Spleen (tissue), 11 donors: ENCODE measurements around the gene MFAP5. TPM values are rescaled to one million over a fixed set of nuclear protein-coding genes. Genes with fewer than 3 reads are reported as not detected.

Experiments used
- DNase-seq: peaks from one replicate; pipeline ENCODE4 v3.0.0-alpha.2; 2020
- H3K27ac ChIP-seq, 8 donors: fragments of 200-600 bp; sonication (generic) in 7 of 8; 1 replicate in 4 of 8; 2 replicates in 4 of 8; pipeline versions ENCODE4 v1.5.0 to v1.8.0; 2016 to 2021; ENCODE audit warnings: inconsistent platforms in 4 of 8, mild to moderate bottlenecking in 4 of 8, moderate library complexity in 1 of 8
- H3K27me3 ChIP-seq, 7 donors: fragments of 200-600 bp; sonication (generic) in 6 of 7; replicated peaks in 1 of 7; 1 replicate in 4 of 7; 2 replicates in 3 of 7; pipeline versions ENCODE4 v1.5.0 to v1.8.0; 2016 to 2021; ENCODE audit warnings: inconsistent platforms in 3 of 7, mild to moderate bottlenecking in 1 of 7
- H3K36me3 ChIP-seq, 6 donors: fragments of 200-600 bp; sonication (generic) in 5 of 6; 1 replicate in 4 of 6; 2 replicates in 2 of 6; pipeline versions ENCODE4 v1.5.0 to v1.8.0; 2016 to 2021; ENCODE audit warnings: inconsistent platforms in 2 of 6
- H3K4me1 ChIP-seq, 6 donors: fragments of 200-600 bp; sonication (generic) in 5 of 6; 1 replicate in 3 of 6; 2 replicates in 3 of 6; pipeline versions ENCODE4 v1.5.0 to v1.8.0; 2016 to 2021; ENCODE audit warnings: inconsistent platforms in 3 of 6
- H3K4me3 ChIP-seq, 8 donors: fragments of 200-600 bp; sonication (generic) in 7 of 8; 1 replicate in 4 of 8; 2 replicates in 4 of 8; pipeline versions ENCODE4 v1.5.0 to v1.8.0; 2016 to 2021; ENCODE audit warnings: inconsistent platforms in 4 of 8, mild to moderate bottlenecking in 4 of 8, moderate library complexity in 2 of 8
- H3K9me3 ChIP-seq, 8 donors: fragments of 200-600 bp; sonication (generic) in 7 of 8; 1 replicate in 4 of 8; 2 replicates in 4 of 8; pipeline versions ENCODE4 v1.5.0 to v1.8.0; 2016 to 2021; ENCODE audit warnings: inconsistent platforms in 4 of 8
- POLR2A ChIP-seq, 3 donors: fragments of 450-650 bp; IDR thresholded peaks; one replicate each; pipeline ENCODE4 v1.5.1; 2017; ENCODE audit warnings: antibody characterized with exemption in 3 of 3, mild to moderate bottlenecking in 1 of 3
- POLR2AphosphoS5 ChIP-seq, 3 donors: sonication (generic); formaldehyde crosslinking; IDR thresholded peaks; one replicate each; pipeline ENCODE4 v1.5.1; 2017; ENCODE audit warnings: antibody characterized with exemption in 3 of 3
- WGBS, 5 donors: extraction: QIAGEN DNeasy Blood & Tissue Kit in 3 of 5; methylation state at CpG; one replicate each; pipeline versions ENCODE4 v1.1.5 to v1.1.7; 2013 to 2018; 5-methylcytosine and 5-hydroxymethylcytosine counted together
- intact Hi-C: fragments of 100-400 bp; cut with DNase I; formaldehyde crosslinking; loops from one replicate; pipeline ENCODE4 v1.15.0; 2023; ENCODE audit warnings: low total_unique reads
- polyA plus RNA-seq, 3 donors: library from polyadenylated mRNA; stranded (reverse); fragments of 200-250 nt; gene quantifications; one replicate each; pipeline ENCODE4 v1.2.1, GENCODE V29; 2013
- total RNA-seq, 7 donors: library from RNA; depleted of rRNA in 3 of 7; stranded (reverse); fragments of >200 nt in 3 of 7; fragmentation: NEBNext Ultra II Directional in 4 of 7; extraction: Animal tissue kit (Norgen Biotek cat#: 25700) in 4 of 7; gene quantifications; one replicate each; pipeline versions ENCODE4 v1.1.0 to v1.2.1, GENCODE V29; 2016 to 2021
- TF ChIP-seq, protein P1 (sequence below), 11 experiments: fragments of 200-600 bp in 7 of 11; fragments of 450-650 bp in 4 of 11; sonication (generic) in 4 of 11; IDR thresholded peaks in 8 of 11; conservative IDR thresholded peaks in 3 of 11; 1 replicate in 7 of 11; 2 replicates in 4 of 11; pipeline versions ENCODE4 v1.4.0 to v1.8.0; 2016 to 2021; ENCODE audit warnings: antibody characterized with exemption in 11 of 11, inconsistent platforms in 4 of 11, mild to moderate bottlenecking in 1 of 11
- donor health status: healthy with polysubstance abuse.
- donor health status: DM: no; HTN: no; CAD: no; lungs with moderate emphysema.
- donor health status: DM: no; HTN: no; CAD: no.
- donor health status: Bipolar disorder and iron deficiency.
- donor health status: healthy.
- donor health status: DM: no; HTN: no; CAD: no.
- donor health status: DM: yes; HTN: yes; CAD: no.

The MFAP5 gene
- total and polyA plus RNA-seq, 10 donors: 0.57 to 14.3 (median 3.3) TPM

DNA sequence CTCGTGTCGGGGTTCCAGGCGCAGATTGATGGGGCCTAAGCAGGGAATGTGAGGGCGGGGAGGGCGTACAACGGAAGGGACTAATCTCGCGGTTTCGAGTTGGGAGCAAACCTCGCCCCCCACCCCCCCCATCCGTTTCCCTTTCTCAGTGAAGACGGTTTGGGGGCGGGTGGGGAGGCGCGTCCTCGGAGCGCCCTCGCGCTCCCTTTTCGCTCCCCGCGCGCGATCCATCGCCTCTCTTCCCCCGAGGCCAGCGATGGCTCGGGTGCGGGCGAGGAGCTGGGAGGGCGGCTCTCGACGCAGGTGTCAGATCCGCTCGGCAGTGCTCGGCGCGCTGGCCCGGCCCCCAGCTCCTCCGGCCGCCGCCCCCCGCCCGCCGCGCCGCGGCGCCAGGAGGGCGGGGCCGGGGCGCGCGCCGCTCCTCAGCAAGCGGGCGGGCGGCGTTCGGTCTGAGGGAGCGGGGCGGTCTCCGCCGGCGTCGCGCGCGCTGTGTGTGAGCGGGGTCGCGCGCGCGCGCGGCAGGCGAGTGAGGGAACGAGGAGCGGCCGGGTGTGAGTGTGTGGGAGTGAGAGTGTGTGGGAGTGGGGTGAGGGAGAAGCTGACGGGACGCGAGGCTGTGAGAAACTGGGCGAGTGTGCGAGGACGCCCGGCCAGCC lies 35.0 kb upstream of the MFAP5 start, which contains the start of gene RIMKLB:
Gene RIMKLB, plus strand, starts transcription at position 516 of the 656 bp plus-strand sequence. CDS start 15,876 bp downstream, outside the sequence.
- peak within 1 kb of the TSS; percentile 81 to 97 (median 86) for H3K4me3 ChIP-seq
- peak within 1 kb of the TSS; percentile 80 to 96 (median 90) for H3K27ac ChIP-seq
- 0 to 2% (median 0%) methylated on average over 37 to 88 of the region's 88 CpGs for WGBS, 5 donors
- peak; percentile 95 for DNase-seq
- intact Hi-C loops: no loop called here
- peak; percentile 62 to 79 (median 77) for TF ChIP-seq POLR2AphosphoS5 (IDR thresholded peaks at IDR 0.05)
- TF ChIP-seq, protein P1, sequence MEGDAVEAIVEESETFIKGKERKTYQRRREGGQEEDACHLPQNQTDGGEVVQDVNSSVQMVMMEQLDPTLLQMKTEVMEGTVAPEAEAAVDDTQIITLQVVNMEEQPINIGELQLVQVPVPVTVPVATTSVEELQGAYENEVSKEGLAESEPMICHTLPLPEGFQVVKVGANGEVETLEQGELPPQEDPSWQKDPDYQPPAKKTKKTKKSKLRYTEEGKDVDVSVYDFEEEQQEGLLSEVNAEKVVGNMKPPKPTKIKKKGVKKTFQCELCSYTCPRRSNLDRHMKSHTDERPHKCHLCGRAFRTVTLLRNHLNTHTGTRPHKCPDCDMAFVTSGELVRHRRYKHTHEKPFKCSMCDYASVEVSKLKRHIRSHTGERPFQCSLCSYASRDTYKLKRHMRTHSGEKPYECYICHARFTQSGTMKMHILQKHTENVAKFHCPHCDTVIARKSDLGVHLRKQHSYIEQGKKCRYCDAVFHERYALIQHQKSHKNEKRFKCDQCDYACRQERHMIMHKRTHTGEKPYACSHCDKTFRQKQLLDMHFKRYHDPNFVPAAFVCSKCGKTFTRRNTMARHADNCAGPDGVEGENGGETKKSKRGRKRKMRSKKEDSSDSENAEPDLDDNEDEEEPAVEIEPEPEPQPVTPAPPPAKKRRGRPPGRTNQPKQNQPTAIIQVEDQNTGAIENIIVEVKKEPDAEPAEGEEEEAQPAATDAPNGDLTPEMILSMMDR (IDR thresholded peaks at IDR 0.05 in 8 of 11, conservative IDR thresholded peaks at IDR 0.05 in 3 of 11): no peak
- H3K36me3 ChIP-seq: no peaks in the 10 kb centered on the region
- peaks cover 6 to 54% (median 33%) of the 10 kb centered on the region in 6 donors for H3K4me1 ChIP-seq
- H3K27me3 ChIP-seq: peaks cover 0 to 4% (median 0%) of the 10 kb centered on the region in 7 donors
- H3K9me3 ChIP-seq: no peaks in the 10 kb centered on the region

DNA sequence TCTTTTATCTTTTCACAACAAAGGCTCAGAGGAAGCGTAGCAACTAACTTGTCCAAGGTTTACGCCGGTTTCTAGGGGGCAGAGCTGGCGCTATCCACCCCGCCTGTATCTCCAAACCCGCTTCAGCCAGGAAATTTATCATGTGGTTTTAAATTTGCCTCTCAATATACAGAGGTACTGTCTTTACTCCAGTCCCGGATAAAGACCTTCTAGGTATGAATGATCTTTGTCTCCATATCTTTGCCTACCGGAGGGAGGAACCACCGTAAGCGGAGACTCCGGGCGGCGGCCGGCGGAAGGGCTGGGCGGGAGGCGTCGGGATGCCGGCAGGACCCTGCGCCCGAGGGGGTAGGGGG lies 34.5 kb upstream of the MFAP5 start:
- H3K36me3 ChIP-seq: no peaks in the 10 kb centered on the region
- peaks cover 6 to 56% (median 35%) of the 10 kb centered on the region in 6 donors for H3K4me1 ChIP-seq
- H3K27me3 ChIP-seq: peaks cover 0 to 4% (median 0%) of the 10 kb centered on the region in 7 donors
- no peak for TF ChIP-seq POLR2A (IDR thresholded peaks at IDR 0.05)
- no peak for TF ChIP-seq POLR2AphosphoS5 (IDR thresholded peaks at IDR 0.05)
- DNase-seq: peak; percentile 90
- 0 to 1% (median 1%) methylated on average over 21 of the region's 21 CpGs for WGBS, 5 donors
- intact Hi-C loops: no loop called here
- H3K9me3 ChIP-seq: no peaks in the 10 kb centered on the region
- H3K4me3 ChIP-seq: peak overlapping the region; percentile 68 to 97 (median 85)
- H3K27ac ChIP-seq: peak overlapping the region; percentile 8 to 96 (median 90)

DNA sequence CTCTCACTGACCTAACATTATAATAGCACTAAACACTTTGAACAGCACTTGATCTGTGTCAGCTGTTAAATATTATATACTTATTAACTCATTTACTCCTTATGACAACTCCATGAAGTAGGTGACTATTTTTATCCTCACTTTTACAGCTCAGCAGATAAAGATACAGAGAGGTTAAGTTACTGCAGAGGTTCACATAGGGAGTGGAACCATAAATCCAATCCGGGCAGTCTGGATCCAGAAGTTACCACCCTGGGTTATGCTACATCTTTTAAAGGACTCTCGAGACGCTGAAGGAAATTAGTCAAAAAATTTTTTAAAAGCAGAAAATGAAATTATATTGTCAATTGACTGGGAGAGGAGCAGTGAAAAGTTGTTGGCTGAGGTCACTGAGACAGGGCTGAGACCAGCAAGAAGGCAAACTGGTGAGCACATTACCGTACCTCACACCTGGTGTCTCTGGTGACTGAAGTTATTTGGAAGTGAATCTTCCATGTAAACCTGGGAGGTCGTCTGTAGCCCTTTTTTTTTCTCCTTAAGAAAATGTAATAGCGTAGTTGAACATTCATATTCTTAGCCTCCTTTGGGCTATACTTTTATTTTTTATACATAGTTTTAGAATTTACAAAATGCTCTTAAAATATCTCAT lies 33.9 kb upstream of the MFAP5 start:
- Histone ChIP-seq H3K27ac (peak overlapping the region; percentile 8 to 96 (median 90)), H3K9me3 (no peaks in the 10 kb centered on the region), H3K27me3 (peaks cover 0 to 4% (median 0%) of the 10 kb centered on the region in 7 donors), H3K4me3 (peak overlapping the region in 6 of 8 donors; percentile 81 to 97 (median 86)), H3K36me3 (no peaks in the 10 kb centered on the region), H3K4me1 (peaks cover 6 to 56% (median 35%) of the 10 kb centered on the region in 6 donors)
- no peak for DNase-seq
- TF ChIP-seq POLR2A (IDR thresholded peaks at IDR 0.05) (no peak), POLR2AphosphoS5 (IDR thresholded peaks at IDR 0.05) (no peak)
- TF ChIP-seq, protein P1 (IDR thresholded peaks at IDR 0.05 in 8 of 11, conservative IDR thresholded peaks at IDR 0.05 in 3 of 11): no peak
- WGBS, 5 donors: 25 to 41% (median 30%) methylated on average over 6 of the region's 6 CpGs
- intact Hi-C loops: no loop called here

DNA sequence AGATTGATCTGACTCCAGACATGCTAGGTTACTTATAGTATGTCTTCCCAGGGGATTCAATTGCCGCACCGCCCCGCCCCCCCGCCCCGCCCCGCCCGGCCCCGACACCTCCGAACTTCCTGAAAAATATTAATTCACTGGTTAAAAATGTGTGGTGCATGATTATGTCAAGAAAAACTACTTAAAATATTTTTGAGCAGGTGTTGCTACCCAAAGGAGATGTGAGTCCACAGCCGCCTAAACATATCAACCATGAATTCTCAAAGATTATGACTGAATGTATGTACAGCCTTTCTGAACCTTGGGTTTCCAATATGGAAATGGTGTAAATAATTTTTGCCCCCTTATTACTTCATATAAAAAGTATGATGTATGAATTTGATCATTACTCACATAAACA lies 32.5 kb upstream of the MFAP5 start:
- no peaks in the 10 kb centered on the region for H3K36me3 ChIP-seq
- no peak for DNase-seq
- no peak overlapping the region for H3K27ac ChIP-seq
- no peaks in the 10 kb centered on the region for H3K9me3 ChIP-seq
- H3K27me3 ChIP-seq: peaks cover 0 to 4% (median 0%) of the 10 kb centered on the region in 7 donors
- intact Hi-C loops: no loop called here
- H3K4me3 ChIP-seq: no peak overlapping the region
- WGBS, 5 donors: 66 to 83% (median 80%) methylated on average over 9 to 10 of the region's 10 CpGs
- no peak for TF ChIP-seq POLR2AphosphoS5 (IDR thresholded peaks at IDR 0.05)
- TF ChIP-seq POLR2A (IDR thresholded peaks at IDR 0.05): no peak
- TF ChIP-seq, protein P1 (IDR thresholded peaks at IDR 0.05 in 8 of 11, conservative IDR thresholded peaks at IDR 0.05 in 3 of 11): no peak
- H3K4me1 ChIP-seq: peaks cover 6 to 41% (median 30%) of the 10 kb centered on the region in 6 donors
